Measurements from ENCODE around the gene PRKCSH.

- TF ChIP-seq TAF1 (IDR thresholded peaks at IDR 0.05; ENCODE audit: borderline replicate concordance, insufficient read depth, low read length) (no peak), POLR2AphosphoS5 (IDR thresholded peaks at IDR 0.05; ENCODE audit: low read depth, low read length) (no peak)
These were observed 30.7 kb upstream of the PRKCSH start for GRCh38 chr19:11404588-11405222.
